ENCODE measurements around the gene FAM89A. TPM values are rescaled to one million over a fixed set of nuclear protein-coding genes. Genes with fewer than 3 reads are reported as not detected.
A peak's percentile ranks its signal among the peaks of the same experiment; 100 is the strongest.

Gene FAM89A
- total and polyA plus RNA-seq, 2 donors (not counting 3 experiments of a cell fraction or from before 2014, with no cell fraction given): 21.0 to 24.0 TPM

GRCh38 chr1:230978491-230979388, 61.3 kb downstream of the FAM89A start, which contains the start of the genes ARV1 and TTC13:
ARV1 (plus strand) TSS chr1:230979094; CDS start chr1:230979106, 12 bp downstream.
TTC13 (minus strand) TSS chr1:230978861; CDS start chr1:230978830, 31 bp downstream.
- DNase-seq (ENCODE audit: low read depth, low spot score): peak; percentile 99
- intact Hi-C loops (cut with micrococcal nuclease): loop anchor here (1.0 to 10.0 kb wide), 16 partner anchors 50 to 626 kb away; partner anchors contain the start of genes C1orf198, COG2, EGLN1 and EXOC8
- POLR2A ChIA-PET: no interaction called here

More at GRCh38 chr1:230978491-230979388, 61.3 kb downstream of the FAM89A start, which contains the start of the genes ARV1 and TTC13:
- CTCF ChIA-PET: interaction anchor here (1.0 to 1.9 kb wide), 5 partner anchors 50 to 337 kb away, joined by 3 to 10 read pairs (median 4); no protein-coding TSS in a partner anchor
- peaks cover 19% of the 10 kb centered on the region for H3K4me1 ChIP-seq (ENCODE audit: control insufficient read depth, extremely low read depth, insufficient read depth, low read length)
- peak within 1 kb of the TSS; percentile 72 to 96 (median 86) for H3K4me3 ChIP-seq (replicated peaks in 1 of 3; ENCODE audit: insufficient read depth in 1 of 3, low read depth in 1 of 3, low read length in 3 of 3)
- H4K20me1 ChIP-seq (replicated peaks; ENCODE audit: control insufficient read depth, extremely low read depth, insufficient read depth, low read length): no peaks in the 10 kb centered on the region
- FAIRE-seq: peak; percentile 98
- no peaks in the 10 kb centered on the region for H3K9me1 ChIP-seq (replicated peaks; ENCODE audit: control insufficient read depth, extremely low read depth, insufficient read depth, low read length)
- H3K27me3 ChIP-seq (ENCODE audit: control insufficient read depth in 2 of 2, insufficient read depth in 2 of 2, low read length in 2 of 2): no peaks in the 10 kb centered on the region
- H3K27ac ChIP-seq (ENCODE audit: insufficient read depth, low read depth, low read length): peak within 1 kb of the TSS; percentile 42
- H3K79me2 ChIP-seq (ENCODE audit: control insufficient read depth, insufficient read depth, low read length): peaks cover 14% of the 10 kb centered on the region
- H3K9ac ChIP-seq (replicated peaks; ENCODE audit: extremely low read depth, insufficient read depth, low read length): peak within 1 kb of the TSS; percentile 70
- no peaks in the 10 kb centered on the region for H3K9me3 ChIP-seq (replicated peaks; ENCODE audit: control insufficient read depth, insufficient read depth, low read length)
- H3K4me2 ChIP-seq (ENCODE audit: insufficient read depth, low read length): peak within 1 kb of the TSS; percentile 77
- BruUV-seq (replicated peaks): no TSS peak
- peak within 1 kb of the TSS; percentile 90 for H2AFZ ChIP-seq (ENCODE audit: low read depth, low read length)
- TF ChIP-seq GATA2 (IDR thresholded peaks at IDR 0.05; ENCODE audit: insufficient read depth, insufficient read length, low read depth, low read length) (peak; percentile 67), POLR2A (IDR thresholded peaks at IDR 0.05; ENCODE audit: low read depth, low read length) (peak; percentile 88), MAX (IDR thresholded peaks at IDR 0.05; ENCODE audit: insufficient read depth, insufficient read length) (peak; percentile 6), POLR2AphosphoS5 (IDR thresholded peaks at IDR 0.05; ENCODE audit: insufficient read depth, low read depth, low read length) (peak; percentile 71), CTCF (IDR thresholded peaks at IDR 0.05; ENCODE audit: extremely low read depth in 1 of 2, insufficient read depth in 1 of 2, low read depth in 1 of 2, low read length in 2 of 2) (peak; percentile 5 to 29), JUN (IDR thresholded peaks at IDR 0.05; ENCODE audit: borderline replicate concordance, insufficient read depth, insufficient read length, low read depth) (no peak), MYC (IDR thresholded peaks at IDR 0.05; ENCODE audit: low read depth, low read length) (no peak)
- dilution Hi-C loops (cut with MboI; ENCODE audit: extremely low pct_ligation_motif_present, low sequenced_read_pairs): no loop called here
- H3K36me3 ChIP-seq (ENCODE audit: control insufficient read depth in 2 of 2, extremely low read depth in 1 of 2, insufficient read depth in 2 of 2, low read length in 2 of 2): no peaks in the 10 kb centered on the region

Measured in endothelial cell of umbilical vein (primary cell).